OCI-LY1 (cell line): ENCODE data around the gene WNK2.

ENCODE experiments used
- H2AFZ ChIP-seq: fragments of 200-600 bp; sonication (generic), shearing (Covaris generic); 2 replicates; pipeline ENCODE4 v1.6.0; 2014; ENCODE audit warnings: antibody characterized with exemption, mild to moderate bottlenecking, low read length
- H3F3A ChIP-seq: fragments of 200-600 bp; sonication (generic), shearing (Covaris generic); 2 replicates; pipeline ENCODE4 v1.6.0; 2014; ENCODE audit warnings: mild to moderate bottlenecking, antibody characterized with exemption, low read length, moderate library complexity; ENCODE audit not compliant: insufficient read depth
- H3K27ac ChIP-seq: fragments of 200-600 bp; sonication (generic); 2 replicates; pipeline ENCODE4 v1.5.1; 2014; ENCODE audit warnings: low read length, mixed run types, mild to moderate bottlenecking, low read depth; ENCODE audit not compliant: poor library complexity, severe bottlenecking
- H3K27me3 ChIP-seq: fragments of 200-600 bp; sonication (generic); 2 replicates; pipeline ENCODE4 v1.6.0; 2014; ENCODE audit warnings: antibody characterized with exemption, mild to moderate bottlenecking, low read length, moderate library complexity; ENCODE audit not compliant: insufficient read depth
- H3K36me3 ChIP-seq: fragments of 200-600 bp; sonication (generic); 2 replicates; pipeline ENCODE4 v1.6.1; 2014; ENCODE audit warnings: mild to moderate bottlenecking, antibody characterized with exemption, low read length, moderate library complexity, mixed read lengths; ENCODE audit not compliant: insufficient read depth
- H3K4me1 ChIP-seq: fragments of 200-600 bp; sonication (generic); 2 replicates; pipeline ENCODE4 v1.5.1; 2014; ENCODE audit warnings: mild to moderate bottlenecking, low read length, moderate library complexity; ENCODE audit not compliant: insufficient read depth, severe bottlenecking
- H3K4me2 ChIP-seq: fragments of 200-600 bp; sonication (generic), shearing (Covaris generic); 2 replicates; pipeline ENCODE4 v1.6.1; 2014; ENCODE audit warnings: low read length
- H3K4me3 ChIP-seq: fragments of 200-600 bp; sonication (generic); 2 replicates; pipeline ENCODE4 v1.5.1; 2014; ENCODE audit warnings: low read length, low read depth, mild to moderate bottlenecking, mixed read lengths; ENCODE audit not compliant: poor library complexity, severe bottlenecking
- H3K79me2 ChIP-seq: fragments of 200-600 bp; shearing (Covaris generic); 2 replicates; pipeline ENCODE4 v1.6.1; 2016; ENCODE audit warnings: mixed run types, low read length, mixed read lengths; ENCODE audit not compliant: insufficient read depth
- H3K9ac ChIP-seq: fragments of 200-600 bp; sonication (generic), shearing (Covaris generic); 2 replicates; pipeline ENCODE4 v1.6.1; 2014; ENCODE audit warnings: mild to moderate bottlenecking, low read length, mixed read lengths
- H3K9me2 ChIP-seq: fragments of 200-600 bp; sonication (generic), shearing (Covaris generic); 2 replicates; pipeline ENCODE4 v1.6.1; 2014; ENCODE audit warnings: low read depth, mild to moderate bottlenecking, low read length, mixed read lengths
- H3K9me3 ChIP-seq: fragments of 200-600 bp; shearing (Covaris generic); 2 replicates; pipeline ENCODE4 v1.6.1; 2014; ENCODE audit warnings: low read length, mixed read lengths
- H4K20me1 ChIP-seq: fragments of 200-600 bp; sonication (generic), shearing (Covaris generic); 2 replicates; pipeline ENCODE4 v1.6.0; 2016; ENCODE audit warnings: mild to moderate bottlenecking, low read length; ENCODE audit not compliant: insufficient read depth
- CTCF ChIP-seq: fragments of 200-600 bp; sonication (generic), shearing (Covaris generic); IDR thresholded peaks from 2 replicates; pipeline ENCODE4 v1.5.1; 2017; ENCODE audit warnings: mild to moderate bottlenecking, antibody characterized with exemption, low read length, moderate library complexity, mixed read lengths
- EZH2 ChIP-seq: fragments of 200-600 bp; sonication (generic), shearing (Covaris generic); IDR thresholded peaks from 2 replicates; pipeline ENCODE4 v1.8.0; 2017; ENCODE audit warnings: borderline replicate concordance, mixed run types, mild to moderate bottlenecking, antibody characterized with exemption, low read length, moderate library complexity, mixed read lengths

Gene WNK2

GRCh38 chr9:93306579-93307091, 122.7 kb downstream of the WNK2 start:
- no peak for TF ChIP-seq CTCF
- TF ChIP-seq EZH2, result no peak
- no peaks in the 10 kb centered on the region for H3F3A ChIP-seq
- H3K4me2 ChIP-seq, result no peak overlapping the region
- no peaks in the 10 kb centered on the region for H3K9me3 ChIP-seq
- peaks cover 48% of the 10 kb centered on the region for H3K4me1 ChIP-seq
- no peaks in the 10 kb centered on the region for H3K9me2 ChIP-seq
- no peak overlapping the region for H3K9ac ChIP-seq
- H3K27me3 ChIP-seq, result no peaks in the 10 kb centered on the region
- no peak overlapping the region for H3K4me3 ChIP-seq
- H3K79me2 ChIP-seq, result no peaks in the 10 kb centered on the region
- no peak overlapping the region for H2AFZ ChIP-seq
- H3K36me3 ChIP-seq, result peaks cover 17% of the 10 kb centered on the region; the same call in 1 of the 2 replicates
- peak overlapping the region; percentile 48 for H3K27ac ChIP-seq
- H4K20me1 ChIP-seq, result no peaks in the 10 kb centered on the region

- no peak overlapping the region for H3K9ac ChIP-seq
- TF ChIP-seq CTCF (no peak), EZH2 (no peak)
- H3K27ac ChIP-seq, result no peak overlapping the region
- no peak overlapping the region for H2AFZ ChIP-seq
- no peaks in the 10 kb centered on the region for H3K9me3 ChIP-seq
- no peaks in the 10 kb centered on the region for H4K20me1 ChIP-seq
- no peaks in the 10 kb centered on the region for H3K27me3 ChIP-seq
- no peak overlapping the region for H3K4me3 ChIP-seq
- H3F3A ChIP-seq, result no peaks in the 10 kb centered on the region
- H3K36me3 ChIP-seq, result peaks cover 17% of the 10 kb centered on the region; the same call in 1 of the 2 replicates
- H3K9me2 ChIP-seq, result no peaks in the 10 kb centered on the region
- no peaks in the 10 kb centered on the region for H3K79me2 ChIP-seq
- H3K4me1 ChIP-seq, result peaks cover 42% of the 10 kb centered on the region
- H3K4me2 ChIP-seq, result no peak overlapping the region
Observed at GRCh38 chr9:93307468-93308157, 123.7 kb downstream of the WNK2 start.

- no peaks in the 10 kb centered on the region for H3K27me3 ChIP-seq
- TF ChIP-seq EZH2, result no peak
- no peak for TF ChIP-seq CTCF
- H3K9ac ChIP-seq, result no peak overlapping the region
- peaks cover 42% of the 10 kb centered on the region for H3K4me1 ChIP-seq
- H3K4me3 ChIP-seq, result no peak overlapping the region
- H3K9me2 ChIP-seq, result no peaks in the 10 kb centered on the region
- H4K20me1 ChIP-seq, result no peaks in the 10 kb centered on the region
- H3F3A ChIP-seq, result no peaks in the 10 kb centered on the region
- peaks cover 22% of the 10 kb centered on the region; the same call in 1 of the 2 replicates for H3K36me3 ChIP-seq
- no peaks in the 10 kb centered on the region for H3K79me2 ChIP-seq
- H3K4me2 ChIP-seq, result no peak overlapping the region
- no peaks in the 10 kb centered on the region for H3K9me3 ChIP-seq
- H2AFZ ChIP-seq, result no peak overlapping the region
- H3K27ac ChIP-seq, result no peak overlapping the region
Observed at GRCh38 chr9:93308158-93308602, 124.2 kb downstream of the WNK2 start.
